ENCODE results near the gene PTPRC. TPM values are rescaled to one million over a fixed set of nuclear protein-coding genes. Genes with fewer than 3 reads are reported as not detected.

PTPRC gene
- total and polyA plus RNA-seq, 12 donors: 1.0 to 62.7 (median 5.3) TPM

DNA sequence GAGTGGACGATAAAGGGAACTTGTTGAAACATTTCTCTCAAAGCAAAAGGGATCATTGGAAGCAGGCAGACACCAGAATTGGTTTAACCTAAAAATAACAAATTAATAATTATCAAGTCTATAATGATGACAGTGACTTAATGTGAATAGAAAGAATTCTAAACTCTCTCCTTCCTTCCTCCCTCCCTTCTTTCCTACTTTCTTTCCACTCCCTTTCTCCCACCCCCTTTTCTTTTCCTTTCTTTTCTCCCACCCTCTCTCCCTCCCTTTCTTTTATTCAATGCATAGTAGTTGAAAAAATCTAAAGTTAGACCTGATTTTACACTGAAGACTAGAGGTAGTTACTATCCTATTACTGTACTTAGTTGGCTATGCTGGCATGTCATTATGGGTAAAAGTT, 55.7 kb downstream of the PTPRC start:
- peaks cover 0 to 41% (median 0%) of the 10 kb centered on the region in 9 donors for H3K36me3 ChIP-seq
- intact Hi-C loops (cut with DNase I): no loop called here
- H3K27ac ChIP-seq: no peak overlapping the region
- ATAC-seq: no peak
- TF ChIP-seq CTCF (IDR thresholded peaks at IDR 0.05): no peak
- no peak for DNase-seq
- no peak overlapping the region for H3K4me3 ChIP-seq
- WGBS, 2 donors: 79 to 89% methylated on average over 1 of the region's 1 CpG
- no peaks in the 10 kb centered on the region for H3K9me3 ChIP-seq
- H3K4me1 ChIP-seq: peaks cover 0 to 28% (median 0%) of the 10 kb centered on the region in 9 donors
- peaks cover 0 to 9% (median 0%) of the 10 kb centered on the region in 7 donors for H3K27me3 ChIP-seq

DNA sequence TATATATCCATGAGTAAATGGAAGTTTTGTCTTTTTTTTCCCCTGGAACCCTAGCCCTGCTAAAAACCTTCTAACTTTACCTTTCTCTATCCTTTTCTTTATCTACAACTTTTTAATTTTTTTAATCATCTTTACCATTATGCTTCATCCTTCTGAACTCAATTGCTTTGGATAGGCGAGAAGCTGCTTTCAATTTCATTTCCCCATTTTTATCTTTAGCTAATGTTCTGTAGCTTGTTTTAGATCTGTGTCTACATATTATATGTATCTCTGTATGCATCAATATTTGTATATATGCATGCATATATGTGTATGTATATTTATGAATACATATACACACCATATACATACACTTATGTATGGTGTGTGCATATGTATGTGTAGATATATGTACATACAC, 57.4 kb downstream of the PTPRC start:
- DNase-seq (no peak), ATAC-seq (no peak)
- Histone ChIP-seq H3K4me3 (no peak overlapping the region), H3K9me3 (no peaks in the 10 kb centered on the region), H3K4me1 (peaks cover 0 to 16% (median 0%) of the 10 kb centered on the region in 9 donors), H3K36me3 (peaks cover 0 to 58% (median 0%) of the 10 kb centered on the region in 9 donors), H3K27me3 (peaks cover 0 to 25% (median 0%) of the 10 kb centered on the region in 7 donors), H3K27ac (peak overlapping the region in 1 of 10 donors; percentile 12)
- intact Hi-C loops (cut with DNase I): no loop called here
- TF ChIP-seq CTCF (IDR thresholded peaks at IDR 0.05): no peak
- WGBS, 2 donors: 86 to 90% methylated on average over 1 of the region's 1 CpG

DNA sequence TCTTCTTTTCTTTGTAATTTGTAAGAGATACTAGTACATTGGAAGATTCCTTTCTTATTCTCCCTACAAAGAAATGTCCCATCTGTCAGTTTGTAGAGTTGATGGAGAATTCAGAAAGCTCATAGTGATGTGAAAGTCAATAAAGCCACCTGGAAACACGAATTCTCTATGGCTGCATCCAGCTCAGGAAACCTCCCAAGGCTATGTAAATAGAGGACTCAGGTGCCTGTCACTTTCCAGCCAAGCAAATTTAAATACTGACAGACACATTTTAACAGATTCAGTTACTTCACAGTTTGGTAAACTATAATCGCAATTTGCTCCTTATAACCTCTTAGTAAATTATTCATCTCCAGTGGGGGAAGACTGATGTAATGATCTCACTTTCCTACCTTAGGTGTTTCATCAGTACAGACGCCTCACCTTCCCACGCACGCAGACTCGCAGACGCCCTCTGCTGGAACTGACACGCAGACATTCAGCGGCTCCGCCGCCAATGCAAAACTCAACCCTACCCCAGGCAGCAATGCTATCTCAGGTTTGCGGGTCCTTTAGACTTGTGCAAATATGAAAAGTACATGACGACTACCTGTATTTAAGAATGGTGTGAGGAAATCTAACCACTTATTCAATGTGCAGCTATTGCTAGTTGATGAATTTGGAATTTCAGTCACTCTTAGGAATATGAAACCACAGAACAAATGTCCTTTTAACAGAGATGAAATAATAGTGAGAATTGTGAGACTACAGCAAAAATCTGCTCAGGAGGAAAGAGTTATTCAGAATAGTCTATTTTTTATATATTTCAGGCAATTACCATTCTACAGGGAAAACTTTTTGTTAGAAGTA, 60.6 kb downstream of the PTPRC start:
- Histone ChIP-seq H3K4me3 (no peak overlapping the region), H3K4me1 (peaks cover 0 to 16% (median 0%) of the 10 kb centered on the region in 9 donors), H3K27ac (no peak overlapping the region), H3K36me3 (peaks cover 0 to 80% (median 0%) of the 10 kb centered on the region in 9 donors), H3K27me3 (peaks cover 0 to 33% (median 5%) of the 10 kb centered on the region in 7 donors), H3K9me3 (no peaks in the 10 kb centered on the region)
- intact Hi-C loops (cut with DNase I): no loop called here
- ATAC-seq (peak in 2 of 8 donors; percentile 44 to 54), DNase-seq (peak; percentile 9 to 34)
- TF ChIP-seq CTCF (IDR thresholded peaks at IDR 0.05): peak in 8 of 9 donors; percentile 30 to 71 (median 62)
- 8 to 13% methylated on average over 13 of the region's 13 CpGs for WGBS, 2 donors

- 64 to 71% methylated on average over 1 of the region's 1 CpG for WGBS, 2 donors
- H3K9me3 ChIP-seq: no peaks in the 10 kb centered on the region
- peaks cover 0 to 33% (median 5%) of the 10 kb centered on the region in 7 donors for H3K27me3 ChIP-seq
- H3K27ac ChIP-seq: no peak overlapping the region
- DNase-seq: no peak
- intact Hi-C loops (cut with DNase I): no loop called here
- H3K4me3 ChIP-seq: no peak overlapping the region
- H3K36me3 ChIP-seq: peaks cover 0 to 85% (median 0%) of the 10 kb centered on the region in 9 donors
- no peak for ATAC-seq
- TF ChIP-seq CTCF (IDR thresholded peaks at IDR 0.05): no peak
- peaks cover 0 to 11% (median 0%) of the 10 kb centered on the region in 9 donors for H3K4me1 ChIP-seq
These were observed 61.2 kb downstream of the PTPRC start for GRCh38 chr1:198700016-198700392.

All from heart right ventricle (tissue), 16 donors.